Smooth muscle cell (in vitro differentiated cells): ENCODE results near the gene USB1. TPM values are rescaled to one million over a fixed set of nuclear protein-coding genes. Genes with fewer than 3 reads are reported as not detected.

Source experiments
- DNase-seq: peaks from one replicate; lab custom pipeline; 2025; ENCODE audit not compliant: unreplicated experiment; lab: John Stamatoyannopoulos, UW
- H2AFZ ChIP-seq: fragments of 200-600 bp; sonication (generic); 2 replicates; pipeline ENCODE4 v1.6.0; 2016; ENCODE audit warnings: antibody characterized with exemption, low read depth, mild to moderate bottlenecking
- H3F3A ChIP-seq: fragments of 200-600 bp; sonication (generic); 2 replicates; pipeline ENCODE4 v1.6.0; 2017; ENCODE audit warnings: antibody characterized with exemption, low read depth
- H3K27ac ChIP-seq: fragments of 200-600 bp; sonication (generic); 2 replicates; pipeline ENCODE4 v1.5.1; 2016; ENCODE audit warnings: low read depth, mild to moderate bottlenecking
- H3K27me3 ChIP-seq: fragments of 200-600 bp; sonication (generic); 2 replicates; pipeline ENCODE4 v1.6.1; 2016; ENCODE audit warnings: low read depth, mild to moderate bottlenecking
- H3K36me3 ChIP-seq: fragments of 200-600 bp; sonication (generic); 2 replicates; pipeline ENCODE4 v1.5.1; 2016; ENCODE audit warnings: low read depth
- H3K4me1 ChIP-seq: fragments of 200-600 bp; sonication (generic); 2 replicates; pipeline ENCODE4 v1.5.1; 2016; ENCODE audit warnings: low read depth
- H3K4me2 ChIP-seq: fragments of 200-600 bp; sonication (generic); 2 replicates; pipeline ENCODE4 v1.6.0; 2016; ENCODE audit warnings: mild to moderate bottlenecking
- H3K4me3 ChIP-seq: fragments of 200-600 bp; sonication (generic); 2 replicates; pipeline ENCODE4 v1.5.1; 2016; ENCODE audit warnings: mild to moderate bottlenecking
- H3K79me2 ChIP-seq: fragments of 200-600 bp; sonication (generic); 2 replicates; pipeline ENCODE4 v1.6.0; 2016; ENCODE audit warnings: low read depth, mild to moderate bottlenecking
- H3K9ac ChIP-seq: fragments of 200-600 bp; sonication (generic); 2 replicates; pipeline ENCODE4 v1.6.0; 2016; ENCODE audit warnings: low read depth
- H3K9me3 ChIP-seq: fragments of 200-600 bp; sonication (generic); replicated peaks from 2 replicates; pipeline ENCODE4 v1.5.1; 2016; ENCODE audit warnings: low read depth
- H4K20me1 ChIP-seq: fragments of 200-600 bp; sonication (generic); 2 replicates; pipeline ENCODE4 v1.6.0; 2016; ENCODE audit warnings: low read depth
- WGBS: methylation state at CpG from one replicate; pipeline ENCODE4 v1.1.7; 2016; ENCODE audit warnings: low lambda C conversion rate; 5-methylcytosine and 5-hydroxymethylcytosine counted together
- polyA plus RNA-seq: library from polyadenylated mRNA; unstranded; fragments of >200 nt; fragmentation: Nextera tagmentation; extraction: Ambion mirVana; gene quantifications from 2 replicates; pipeline ENCODE4 v1.2.1, GENCODE V29; 2016
- total RNA-seq: library from RNA; depleted of rRNA; stranded (reverse); fragments of >200 nt; gene quantifications from 2 replicates; pipeline ENCODE4 v1.2.3, GENCODE V29; 2014
- TF ChIP-seq, protein P1 (sequence below): fragments of 200-600 bp; sonication (generic); IDR thresholded peaks from 2 replicates; pipeline ENCODE4 v1.5.1; 2017; ENCODE audit warnings: borderline replicate concordance, mild to moderate bottlenecking, antibody characterized with exemption; ENCODE audit not compliant: insufficient read depth, poor library complexity, severe bottlenecking

Gene USB1
- total and polyA plus RNA-seq, 2 experiments from 2014 or later: 26.9 to 56.6 TPM

DNA sequence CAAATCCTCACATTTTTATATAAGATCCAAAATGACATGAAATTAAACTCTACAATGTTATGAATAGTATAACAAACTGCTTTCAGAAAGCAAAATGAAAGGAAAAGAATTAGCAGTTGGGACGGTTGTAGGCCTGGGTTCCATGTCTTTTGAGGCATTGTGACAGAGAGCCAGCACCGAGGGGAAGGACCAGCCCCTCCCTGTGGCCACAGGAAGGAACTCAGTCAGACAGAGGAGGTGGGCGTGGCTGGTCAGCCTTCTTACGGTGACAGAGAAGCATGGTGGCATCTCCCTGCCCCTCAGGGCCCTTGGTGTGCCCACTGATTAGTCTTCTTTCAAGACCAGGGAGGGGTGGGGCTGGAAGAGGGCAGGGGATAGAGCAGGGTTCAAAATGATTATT, 6.4 kb upstream of the USB1 start:
- H3K27ac ChIP-seq: no peak overlapping the region
- H3K4me2 ChIP-seq: no peak overlapping the region
- H3F3A ChIP-seq: no peaks in the 10 kb centered on the region
- no peak for DNase-seq
- H3K9ac ChIP-seq: no peak overlapping the region
- H4K20me1 ChIP-seq: peaks cover 18% of the 10 kb centered on the region
- no peaks in the 10 kb centered on the region for H3K27me3 ChIP-seq
- no peak overlapping the region for H3K4me3 ChIP-seq
- peaks cover 14% of the 10 kb centered on the region for H3K4me1 ChIP-seq
- no peak overlapping the region for H2AFZ ChIP-seq
- H3K79me2 ChIP-seq: no peaks in the 10 kb centered on the region
- 41% methylated on average over 4 of the region's 4 CpGs for WGBS
- no peaks in the 10 kb centered on the region for H3K9me3 ChIP-seq
- no peaks in the 10 kb centered on the region for H3K36me3 ChIP-seq
- TF ChIP-seq, protein P1, sequence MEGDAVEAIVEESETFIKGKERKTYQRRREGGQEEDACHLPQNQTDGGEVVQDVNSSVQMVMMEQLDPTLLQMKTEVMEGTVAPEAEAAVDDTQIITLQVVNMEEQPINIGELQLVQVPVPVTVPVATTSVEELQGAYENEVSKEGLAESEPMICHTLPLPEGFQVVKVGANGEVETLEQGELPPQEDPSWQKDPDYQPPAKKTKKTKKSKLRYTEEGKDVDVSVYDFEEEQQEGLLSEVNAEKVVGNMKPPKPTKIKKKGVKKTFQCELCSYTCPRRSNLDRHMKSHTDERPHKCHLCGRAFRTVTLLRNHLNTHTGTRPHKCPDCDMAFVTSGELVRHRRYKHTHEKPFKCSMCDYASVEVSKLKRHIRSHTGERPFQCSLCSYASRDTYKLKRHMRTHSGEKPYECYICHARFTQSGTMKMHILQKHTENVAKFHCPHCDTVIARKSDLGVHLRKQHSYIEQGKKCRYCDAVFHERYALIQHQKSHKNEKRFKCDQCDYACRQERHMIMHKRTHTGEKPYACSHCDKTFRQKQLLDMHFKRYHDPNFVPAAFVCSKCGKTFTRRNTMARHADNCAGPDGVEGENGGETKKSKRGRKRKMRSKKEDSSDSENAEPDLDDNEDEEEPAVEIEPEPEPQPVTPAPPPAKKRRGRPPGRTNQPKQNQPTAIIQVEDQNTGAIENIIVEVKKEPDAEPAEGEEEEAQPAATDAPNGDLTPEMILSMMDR: peak; percentile 31

DNA sequence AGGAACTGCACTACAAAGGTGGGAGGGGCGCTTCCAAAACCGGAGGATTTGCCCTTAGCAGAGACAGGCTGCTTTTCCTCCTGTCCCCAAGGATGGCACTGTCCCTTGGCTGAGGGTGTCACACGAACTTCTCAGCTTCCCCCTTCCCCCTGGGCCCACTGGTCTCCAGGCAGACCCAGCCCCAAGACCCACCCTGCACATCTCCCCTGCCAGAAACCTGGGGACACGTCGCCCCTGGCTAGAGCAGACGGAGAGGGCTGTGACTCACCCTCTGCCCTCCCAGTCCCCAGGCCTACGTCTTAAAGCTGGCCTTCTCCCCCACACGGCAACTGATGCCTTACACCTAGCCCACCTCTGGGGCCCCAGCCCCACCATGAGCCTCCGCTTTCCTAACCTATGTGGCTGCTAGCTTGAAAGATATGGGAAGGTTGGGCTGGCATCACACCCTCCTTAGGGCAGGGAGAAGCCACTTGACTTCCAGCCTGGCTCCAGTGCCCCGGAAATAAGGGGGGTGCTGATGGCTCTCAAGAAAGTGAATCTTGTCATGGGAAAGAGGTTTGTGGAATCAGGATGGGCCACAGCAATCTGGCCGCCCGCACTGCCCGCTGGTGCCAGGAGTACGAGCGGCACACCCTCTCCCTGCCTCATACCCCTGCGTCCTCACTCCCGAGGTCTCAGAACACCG, 5.3 kb upstream of the USB1 start:
- H3K4me3 ChIP-seq: no peak overlapping the region
- no peaks in the 10 kb centered on the region for H3K36me3 ChIP-seq
- WGBS: 91% methylated on average over 17 of the region's 18 CpGs
- no peaks in the 10 kb centered on the region for H3K9me3 ChIP-seq
- H3K4me1 ChIP-seq: peaks cover 16% of the 10 kb centered on the region
- H3K27me3 ChIP-seq: no peaks in the 10 kb centered on the region
- no peak overlapping the region for H2AFZ ChIP-seq
- TF ChIP-seq, protein P1: no peak
- H4K20me1 ChIP-seq: peaks cover 18% of the 10 kb centered on the region
- H3F3A ChIP-seq: peaks cover 2% of the 10 kb centered on the region
- no peak for DNase-seq
- no peaks in the 10 kb centered on the region for H3K79me2 ChIP-seq
- no peak overlapping the region for H3K4me2 ChIP-seq
- H3K9ac ChIP-seq: no peak overlapping the region
- no peak overlapping the region for H3K27ac ChIP-seq

DNA sequence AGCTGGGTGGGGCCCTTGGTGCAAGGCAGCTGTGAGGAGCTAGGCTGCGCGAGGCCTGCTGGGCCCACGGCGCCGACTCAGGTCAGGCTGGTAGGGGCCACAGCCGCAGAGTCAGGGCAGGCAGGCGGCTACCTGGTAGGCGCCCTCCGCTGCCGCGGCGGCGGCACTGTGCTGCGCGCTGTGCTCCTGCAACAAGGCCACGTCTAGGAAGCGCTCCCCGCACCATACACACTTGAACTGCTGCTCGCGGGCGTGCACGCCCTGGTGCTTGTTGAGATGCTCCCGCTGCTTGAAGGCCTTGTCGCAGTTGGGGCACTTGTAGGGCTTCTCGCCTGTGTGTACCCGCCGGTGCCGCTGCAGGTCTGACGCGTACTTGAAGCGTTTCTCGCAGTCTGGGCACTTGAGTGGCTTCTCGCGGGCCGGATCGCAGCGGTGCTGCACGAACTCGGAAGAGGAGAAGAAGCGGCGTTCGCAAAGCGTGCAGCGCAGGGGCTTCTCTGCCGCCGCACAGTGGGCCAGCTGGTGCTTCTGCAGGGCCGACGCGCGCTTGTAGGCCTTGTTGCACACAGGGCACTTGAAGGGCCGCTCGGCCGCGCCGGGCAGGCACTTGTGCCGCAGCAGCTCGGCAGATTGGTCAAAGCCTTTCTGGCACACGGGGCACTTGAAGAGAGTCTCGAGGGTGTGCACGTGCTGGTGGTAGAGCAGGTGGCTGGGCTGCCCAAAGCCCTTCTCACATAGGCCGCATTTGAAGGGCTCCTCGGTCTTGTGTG, 4.6 kb upstream of the USB1 start:
- Histone ChIP-seq H2AFZ (no peak overlapping the region), H3F3A (peaks cover 4% of the 10 kb centered on the region), H3K4me3 (no peak overlapping the region), H3K27ac (no peak overlapping the region), H3K27me3 (no peaks in the 10 kb centered on the region), H3K36me3 (no peaks in the 10 kb centered on the region), H3K79me2 (no peaks in the 10 kb centered on the region), H3K4me1 (peaks cover 16% of the 10 kb centered on the region), H3K9ac (no peak overlapping the region), H4K20me1 (peaks cover 18% of the 10 kb centered on the region), H3K4me2 (no peak overlapping the region), H3K9me3 (no peaks in the 10 kb centered on the region)
- DNase-seq: no peak
- TF ChIP-seq, protein P1: no peak
- WGBS: 99% methylated on average over 56 of the region's 62 CpGs
